HG02943 (cell line): ENCODE data around the gene BRS3.
A peak's percentile ranks its signal among the peaks of the same experiment; 100 is the strongest.

ENCODE experiments used
- ATAC-seq: cut with Tn5 transposase; IDR thresholded peaks from one replicate; pipeline ENCODE4 v1.9.1; 2021; ENCODE audit warnings: mild to moderate bottlenecking, low read depth, moderate library complexity; ENCODE audit not compliant: unreplicated experiment

Gene BRS3

GRCh38 chrX:136493011-136493410 lies 5.3 kb downstream of the BRS3 start:
- no peak for ATAC-seq

- no peak for ATAC-seq
Measured at GRCh38 chrX:136495043-136495442, 7.3 kb downstream of the BRS3 start.

GRCh38 chrX:136496186-136496763 lies 8.5 kb downstream of the BRS3 start:
- no peak for ATAC-seq

- peak; percentile 72 for ATAC-seq
Measured at GRCh38 chrX:136496764-136497555, 9.2 kb downstream of the BRS3 start.

- peak; percentile 11 for ATAC-seq
Measured at GRCh38 chrX:136497556-136498052, 9.9 kb downstream of the BRS3 start, which contains the start of gene HTATSF1. HTATSF1 (plus strand) TSS chrX:136497592; CDS start chrX:136497685, 93 bp downstream.

GRCh38 chrX:136519069-136519468 lies 31.3 kb downstream of the BRS3 start:
- ATAC-seq: no peak

GRCh38 chrX:136523770-136524169 lies 36.0 kb downstream of the BRS3 start:
- ATAC-seq: no peak

GRCh38 chrX:136525738-136526606 lies 38.2 kb downstream of the BRS3 start:
- ATAC-seq: no peak

- no peak for ATAC-seq
Measured at GRCh38 chrX:136528645-136529315, 41.0 kb downstream of the BRS3 start.

- no peak for ATAC-seq
Measured at GRCh38 chrX:136529795-136530194, 42.0 kb downstream of the BRS3 start.

- ATAC-seq: no peak
Measured at GRCh38 chrX:136531951-136532350, 44.2 kb downstream of the BRS3 start, which contains the start of gene VGLL1. VGLL1 (plus strand) TSS chrX:136532215; CDS start chrX:136536021, 3,806 bp downstream.

GRCh38 chrX:136534131-136534530 lies 46.4 kb downstream of the BRS3 start:
- no peak for ATAC-seq

GRCh38 chrX:136538811-136539210 lies 51.1 kb downstream of the BRS3 start:
- no peak for ATAC-seq

- no peak for ATAC-seq
Measured at GRCh38 chrX:136540226-136540625, 52.5 kb downstream of the BRS3 start.

GRCh38 chrX:136541294-136541693 lies 53.5 kb downstream of the BRS3 start:
- ATAC-seq: no peak

GRCh38 chrX:136542281-136542680 lies 54.5 kb downstream of the BRS3 start:
- ATAC-seq: no peak
